NCI-H1436 treated with DMSO at 0.1 percent for 48 hours (cell line): ENCODE results near the gene RANBP3.
"Not testable (repeated sequence)": the region's sequence is repeated elsewhere in the genome, so short reads cannot be mapped to it uniquely, and the experiment has no call there.

ENCODE experiments used
- DNase-seq: peaks from one replicate; lab custom pipeline; 2025; lab: John Stamatoyannopoulos, UW

The RANBP3 gene

GRCh38 chr19:5966215-5966614 lies 11.7 kb downstream of the RANBP3 start:
- no peak for DNase-seq

- DNase-seq: no peak
These were observed 12.9 kb downstream of the RANBP3 start for GRCh38 chr19:5964816-5965565.

- DNase-seq: no peak
These were observed 14.1 kb downstream of the RANBP3 start for GRCh38 chr19:5963855-5964254.

- not testable (repeated sequence) for DNase-seq
These were observed 14.7 kb downstream of the RANBP3 start for GRCh38 chr19:5963259-5963658.

GRCh38 chr19:5961969-5962945 lies 15.7 kb downstream of the RANBP3 start:
- peak; percentile 69 for DNase-seq

GRCh38 chr19:5961641-5961968 lies 16.3 kb downstream of the RANBP3 start:
- DNase-seq: not testable (repeated sequence)

- no peak for DNase-seq
These were observed 17.6 kb downstream of the RANBP3 start for GRCh38 chr19:5960005-5961001.

GRCh38 chr19:5959260-5960004 lies 18.5 kb downstream of the RANBP3 start:
- DNase-seq: no peak

GRCh38 chr19:5958851-5959122 lies 19.2 kb downstream of the RANBP3 start:
- no peak for DNase-seq

GRCh38 chr19:5958074-5958850 lies 19.7 kb downstream of the RANBP3 start:
- DNase-seq: no peak

GRCh38 chr19:5957170-5957569 lies 20.8 kb downstream of the RANBP3 start:
- DNase-seq: no peak

- DNase-seq: no peak
These were observed 21.2 kb downstream of the RANBP3 start for GRCh38 chr19:5956728-5957127.

GRCh38 chr19:5956323-5956722 lies 21.6 kb downstream of the RANBP3 start:
- no peak for DNase-seq

- DNase-seq: no peak
These were observed 22.4 kb downstream of the RANBP3 start for GRCh38 chr19:5955636-5955935.

- no peak for DNase-seq
These were observed 23.6 kb downstream of the RANBP3 start for GRCh38 chr19:5954293-5954692.

- no peak for DNase-seq
These were observed 24.2 kb downstream of the RANBP3 start for GRCh38 chr19:5953680-5954213.

GRCh38 chr19:5953030-5953589 lies 24.8 kb downstream of the RANBP3 start:
- no peak for DNase-seq

GRCh38 chr19:5952193-5953029 lies 25.5 kb downstream of the RANBP3 start:
- DNase-seq: no peak

GRCh38 chr19:5951338-5951861 lies 26.5 kb downstream of the RANBP3 start:
- no peak for DNase-seq
